Fibroblast of lung (primary cell): ENCODE measurements around the gene HDHD3.

Source experiments
- EZH2 ChIP-seq: IDR thresholded peaks from 2 replicates; pipeline ENCODE4 v1.5.1; 2012; ENCODE audit warnings: low read length, control low read depth, mild to moderate bottlenecking; ENCODE audit errors: missing control alignments
- TF ChIP-seq, protein P1 (sequence below), 2 donors: IDR thresholded peaks in 1 of 2; conservative IDR thresholded peaks in 1 of 2; 1 replicate in 1 of 2; 2 replicates in 1 of 2; pipeline ENCODE4 v1.5.1; 2011 to 2012; ENCODE audit warnings: low read length in 2 of 2, control low read depth in 1 of 2, inconsistent platforms in 1 of 2, low read depth in 1 of 2, mild to moderate bottlenecking in 1 of 2

DNA sequence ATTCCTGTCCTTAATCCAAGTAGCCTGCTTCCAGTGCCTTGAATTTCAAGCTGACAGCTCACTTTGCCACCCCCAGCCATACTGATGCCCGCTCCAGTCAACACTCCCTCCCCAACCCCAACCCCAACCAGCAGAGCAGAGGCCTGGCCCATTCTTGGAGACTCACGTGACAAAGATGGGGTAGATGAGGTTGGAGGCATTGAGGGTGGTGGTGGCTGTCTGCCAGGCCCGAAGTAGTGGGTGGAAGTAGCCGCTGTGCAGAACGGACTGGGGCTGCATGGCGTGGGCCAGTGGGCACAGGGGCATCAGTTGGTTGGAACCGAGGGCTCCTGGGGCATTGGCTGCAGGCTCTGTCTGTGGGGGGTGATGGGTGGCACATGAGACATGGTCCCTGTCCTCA, 16.5 kb upstream of the HDHD3 start:
- TF ChIP-seq, protein P1, sequence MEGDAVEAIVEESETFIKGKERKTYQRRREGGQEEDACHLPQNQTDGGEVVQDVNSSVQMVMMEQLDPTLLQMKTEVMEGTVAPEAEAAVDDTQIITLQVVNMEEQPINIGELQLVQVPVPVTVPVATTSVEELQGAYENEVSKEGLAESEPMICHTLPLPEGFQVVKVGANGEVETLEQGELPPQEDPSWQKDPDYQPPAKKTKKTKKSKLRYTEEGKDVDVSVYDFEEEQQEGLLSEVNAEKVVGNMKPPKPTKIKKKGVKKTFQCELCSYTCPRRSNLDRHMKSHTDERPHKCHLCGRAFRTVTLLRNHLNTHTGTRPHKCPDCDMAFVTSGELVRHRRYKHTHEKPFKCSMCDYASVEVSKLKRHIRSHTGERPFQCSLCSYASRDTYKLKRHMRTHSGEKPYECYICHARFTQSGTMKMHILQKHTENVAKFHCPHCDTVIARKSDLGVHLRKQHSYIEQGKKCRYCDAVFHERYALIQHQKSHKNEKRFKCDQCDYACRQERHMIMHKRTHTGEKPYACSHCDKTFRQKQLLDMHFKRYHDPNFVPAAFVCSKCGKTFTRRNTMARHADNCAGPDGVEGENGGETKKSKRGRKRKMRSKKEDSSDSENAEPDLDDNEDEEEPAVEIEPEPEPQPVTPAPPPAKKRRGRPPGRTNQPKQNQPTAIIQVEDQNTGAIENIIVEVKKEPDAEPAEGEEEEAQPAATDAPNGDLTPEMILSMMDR (conservative IDR thresholded peaks at IDR 0.05 in 1 of 2, IDR thresholded peaks at IDR 0.05 in 1 of 2; ENCODE audit: low read depth in 1 of 2, low read length in 2 of 2) = no peak
- TF ChIP-seq EZH2 = no peak
